HEK293 (cell line): ENCODE data around the gene MYCBPAP.

Experiments used
- CTCF ChIA-PET: fragments of 350-600 bp; formaldehyde crosslinking; extraction: SDS; loops from one replicate; lab custom pipeline; 2021; ENCODE audit warnings: antibody characterized with exemption; lab: Yijun Ruan, JAX
- POLR2A ChIA-PET: fragments of 300-600 bp; formaldehyde crosslinking; extraction: SDS; loops from one replicate; lab custom pipeline; 2020; ENCODE audit warnings: antibody characterized with exemption, inconsistent platforms; lab: Yijun Ruan, JAX
- H3K27ac ChIP-seq: fragments of 200-500 bp; sonication (Bioruptor generic); 2 replicates; pipeline ENCODE4 v1.5.1; 2014; ENCODE audit warnings: low read depth, low read length, control low read depth, inconsistent platforms; ENCODE audit errors: extremely low read depth
- H3K36me3 ChIP-seq, 2 experiments: fragments of 200-500 bp in 1 of 2; sonication (Bioruptor generic) in 1 of 2; 1 replicate in 1 of 2; 2 replicates in 1 of 2; pipeline ENCODE4 v1.5.1; 2014 to 2017; ENCODE audit warnings: inconsistent platforms in 2 of 2, low read length in 2 of 2; ENCODE audit not compliant: control insufficient read depth in 2 of 2, insufficient read depth in 1 of 2
- H3K4me1 ChIP-seq: fragments of 200-500 bp; sonication (Bioruptor generic); 2 replicates; pipeline ENCODE4 v1.5.1; 2014; ENCODE audit warnings: mild to moderate bottlenecking, low read length, inconsistent platforms; ENCODE audit not compliant: control insufficient read depth, insufficient read depth
- H3K4me3 ChIP-seq: 2 replicates; pipeline ENCODE4 v1.5.1; 2011; ENCODE audit warnings: low read depth, mild to moderate bottlenecking, control low read depth, low read length, moderate library complexity
- H3K9me3 ChIP-seq: fragments of 200-500 bp; sonication (Bioruptor generic); 2 replicates; pipeline ENCODE4 v1.5.1; 2014; ENCODE audit warnings: low read depth, low read length, inconsistent platforms; ENCODE audit not compliant: control insufficient read depth, insufficient read depth
- FEZF1 ChIP-seq: fragments of 450-650 bp; formaldehyde crosslinking; IDR thresholded peaks from 2 replicates; pipeline ENCODE4 v1.5.1; 2016; ENCODE audit warnings: missing biosample characterization, missing genetic modification characterization
- GLIS1 ChIP-seq: fragments of 450-650 bp; formaldehyde crosslinking; IDR thresholded peaks from 2 replicates; pipeline ENCODE4 v1.5.1; 2016; ENCODE audit warnings: missing biosample characterization, missing genetic modification characterization
- INSM2 ChIP-seq: fragments of 450-650 bp; formaldehyde crosslinking; IDR thresholded peaks from 2 replicates; pipeline ENCODE4 v1.5.1; 2016; ENCODE audit warnings: missing biosample characterization, missing genetic modification characterization
- KLF10 ChIP-seq: fragments of 450-650 bp; IDR thresholded peaks from 2 replicates; pipeline ENCODE4 v1.5.1; 2018; ENCODE audit warnings: missing biosample characterization, mild to moderate bottlenecking, missing genetic modification characterization
- ZBTB10 ChIP-seq: fragments of 450-650 bp; formaldehyde crosslinking; IDR thresholded peaks from 2 replicates; pipeline ENCODE4 v1.5.1; 2016; ENCODE audit warnings: missing biosample characterization, missing genetic modification characterization
- ZNF121 ChIP-seq: fragments of 450-650 bp; formaldehyde crosslinking; IDR thresholded peaks from 2 replicates; pipeline ENCODE4 v1.5.1; 2016; ENCODE audit warnings: missing biosample characterization, missing genetic modification characterization
- ZNF146 ChIP-seq: fragments of 450-650 bp; formaldehyde crosslinking; IDR thresholded peaks from 2 replicates; pipeline ENCODE4 v1.5.1; 2016; ENCODE audit warnings: missing biosample characterization, missing genetic modification characterization
- ZNF248 ChIP-seq: fragments of 450-650 bp; formaldehyde crosslinking; IDR thresholded peaks from 2 replicates; pipeline ENCODE4 v1.5.1; 2017; ENCODE audit warnings: missing biosample characterization, missing genetic modification characterization
- ZNF266 ChIP-seq: fragments of 450-650 bp; formaldehyde crosslinking; IDR thresholded peaks from 2 replicates; pipeline ENCODE4 v1.5.1; 2016; ENCODE audit warnings: missing biosample characterization, missing genetic modification characterization, low read depth
- ZNF350 ChIP-seq: fragments of 450-650 bp; formaldehyde crosslinking; IDR thresholded peaks from 2 replicates; pipeline ENCODE4 v1.5.0; 2017; ENCODE audit warnings: missing biosample characterization, mild to moderate bottlenecking, missing genetic modification characterization
- ZNF394 ChIP-seq: fragments of 450-650 bp; formaldehyde crosslinking; IDR thresholded peaks from 2 replicates; pipeline ENCODE4 v1.5.1; 2016; ENCODE audit warnings: missing biosample characterization, missing genetic modification characterization, mild to moderate bottlenecking, moderate library complexity, borderline replicate concordance
- ZNF416 ChIP-seq: fragments of 450-650 bp; formaldehyde crosslinking; IDR thresholded peaks from 2 replicates; pipeline ENCODE4 v1.5.1; 2016; ENCODE audit warnings: missing biosample characterization, missing genetic modification characterization
- ZNF48 ChIP-seq: fragments of 450-650 bp; formaldehyde crosslinking; IDR thresholded peaks from 2 replicates; pipeline ENCODE4 v1.5.1; 2016; ENCODE audit warnings: missing biosample characterization, missing genetic modification characterization
- ZNF529 ChIP-seq: fragments of 450-650 bp; formaldehyde crosslinking; IDR thresholded peaks from 2 replicates; pipeline ENCODE4 v1.5.1; 2017; ENCODE audit warnings: missing genetic modification characterization, missing biosample characterization; ENCODE audit not compliant: insufficient replicate concordance
- ZXDB ChIP-seq: fragments of 450-650 bp; formaldehyde crosslinking; IDR thresholded peaks from 2 replicates; pipeline ENCODE4 v1.5.1; 2016; ENCODE audit warnings: missing biosample characterization, missing genetic modification characterization
- TF ChIP-seq, protein P1 (sequence below): fragments of 450-650 bp; formaldehyde crosslinking; conservative IDR thresholded peaks from 2 replicates; pipeline ENCODE4 v1.5.1; 2016; ENCODE audit warnings: low read depth, missing biosample characterization, missing genetic modification characterization
- TF ChIP-seq, protein P2 (sequence below): fragments of 450-650 bp; formaldehyde crosslinking; IDR thresholded peaks from 2 replicates; pipeline ENCODE4 v1.5.1; 2016; ENCODE audit warnings: missing biosample characterization, missing genetic modification characterization, borderline replicate concordance

The MYCBPAP gene

DNA sequence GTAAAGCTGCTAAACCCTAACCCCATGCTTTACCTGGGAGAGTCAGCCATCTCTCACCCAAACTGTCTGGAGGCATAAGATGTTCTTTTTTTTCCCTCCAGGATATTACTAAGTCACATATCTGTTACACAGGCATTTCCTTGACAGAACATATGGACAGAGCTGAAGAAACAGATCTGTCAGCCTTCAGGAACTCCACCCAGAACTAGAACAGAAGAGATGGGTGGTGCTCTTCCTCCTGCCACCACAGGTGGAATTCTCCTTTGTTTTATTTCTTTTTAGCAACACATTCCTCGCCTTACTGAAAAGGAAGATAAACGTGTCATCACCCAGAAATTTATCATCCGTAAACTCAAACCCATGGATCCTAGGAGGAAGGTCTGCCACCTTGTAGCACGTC is 8.8 kb downstream of the MYCBPAP start:
- TF ChIP-seq ZNF529 (no peak), FEZF1 (tag by site-specific recombination) (no peak), ZNF350 (tag by site-specific recombination) (no peak), GLIS1 (tag by site-specific recombination) (no peak), ZNF121 (no peak), ZNF48 (tag by site-specific recombination) (no peak), ZNF248 (tag by site-specific recombination) (no peak), ZNF394 (no peak), ZNF416 (tag by site-specific recombination) (no peak), ZBTB10 (tag by site-specific recombination) (no peak), ZXDB (tag by site-specific recombination) (no peak)
- TF ChIP-seq, protein P1, sequence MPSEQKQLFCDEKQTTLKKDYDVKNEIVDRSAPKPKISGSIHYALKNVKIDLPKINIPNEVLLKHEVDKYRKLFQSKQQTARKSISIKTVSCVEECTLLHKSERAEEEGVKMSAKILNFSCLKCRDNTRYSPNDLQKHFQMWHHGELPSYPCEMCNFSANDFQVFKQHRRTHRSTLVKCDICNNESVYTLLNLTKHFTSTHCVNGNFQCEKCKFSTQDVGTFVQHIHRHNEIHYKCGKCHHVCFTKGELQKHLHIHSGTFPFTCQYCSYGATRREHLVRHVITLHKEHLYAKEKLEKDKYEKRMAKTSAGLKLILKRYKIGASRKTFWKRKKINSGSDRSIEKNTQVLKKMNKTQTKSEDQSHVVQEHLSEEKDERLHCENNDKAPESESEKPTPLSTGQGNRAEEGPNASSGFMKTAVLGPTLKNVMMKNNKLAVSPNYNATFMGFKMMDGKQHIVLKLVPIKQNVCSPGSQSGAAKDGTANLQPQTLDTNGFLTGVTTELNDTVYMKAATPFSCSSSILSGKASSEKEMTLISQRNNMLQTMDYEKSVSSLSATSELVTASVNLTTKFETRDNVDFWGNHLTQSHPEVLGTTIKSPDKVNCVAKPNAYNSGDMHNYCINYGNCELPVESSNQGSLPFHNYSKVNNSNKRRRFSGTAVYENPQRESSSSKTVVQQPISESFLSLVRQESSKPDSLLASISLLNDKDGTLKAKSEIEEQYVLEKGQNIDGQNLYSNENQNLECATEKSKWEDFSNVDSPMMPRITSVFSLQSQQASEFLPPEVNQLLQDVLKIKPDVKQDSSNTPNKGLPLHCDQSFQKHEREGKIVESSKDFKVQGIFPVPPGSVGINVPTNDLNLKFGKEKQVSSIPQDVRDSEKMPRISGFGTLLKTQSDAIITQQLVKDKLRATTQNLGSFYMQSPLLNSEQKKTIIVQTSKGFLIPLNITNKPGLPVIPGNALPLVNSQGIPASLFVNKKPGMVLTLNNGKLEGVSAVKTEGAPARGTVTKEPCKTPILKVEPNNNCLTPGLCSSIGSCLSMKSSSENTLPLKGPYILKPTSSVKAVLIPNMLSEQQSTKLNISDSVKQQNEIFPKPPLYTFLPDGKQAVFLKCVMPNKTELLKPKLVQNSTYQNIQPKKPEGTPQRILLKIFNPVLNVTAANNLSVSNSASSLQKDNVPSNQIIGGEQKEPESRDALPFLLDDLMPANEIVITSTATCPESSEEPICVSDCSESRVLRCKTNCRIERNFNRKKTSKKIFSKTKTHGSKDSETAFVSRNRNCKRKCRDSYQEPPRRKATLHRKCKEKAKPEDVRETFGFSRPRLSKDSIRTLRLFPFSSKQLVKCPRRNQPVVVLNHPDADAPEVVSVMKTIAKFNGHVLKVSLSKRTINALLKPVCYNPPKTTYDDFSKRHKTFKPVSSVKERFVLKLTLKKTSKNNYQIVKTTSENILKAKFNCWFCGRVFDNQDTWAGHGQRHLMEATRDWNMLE: no peak
- TF ChIP-seq, all 188 proteins: peak for 0
- H3K4me1 ChIP-seq: no peaks in the 10 kb centered on the region
- no peak overlapping the region for H3K4me3 ChIP-seq
- CTCF ChIA-PET: interaction anchor here (0.5 to 3.2 kb wide), 6 partner anchors 13 to 169 kb away, joined by 3 to 16 read pairs (median 4); partner anchors contain the start of gene RSAD1
- POLR2A ChIA-PET: interaction anchor here (0.5 kb wide), 1 partner anchor 315 kb away, joined by 4 read pairs; the partner anchor contains the start of gene COL1A1
- no peaks in the 10 kb centered on the region for H3K9me3 ChIP-seq
- H3K27ac ChIP-seq: no peak overlapping the region
- H3K36me3 ChIP-seq: no peaks in the 10 kb centered on the region

GRCh38 chr17:50517504-50518383 is 9.5 kb downstream of the MYCBPAP start:
- Histone ChIP-seq H3K36me3 (no peaks in the 10 kb centered on the region), H3K9me3 (no peaks in the 10 kb centered on the region), H3K4me1 (no peaks in the 10 kb centered on the region), H3K27ac (no peak overlapping the region), H3K4me3 (no peak overlapping the region)
- TF ChIP-seq, protein P2, sequence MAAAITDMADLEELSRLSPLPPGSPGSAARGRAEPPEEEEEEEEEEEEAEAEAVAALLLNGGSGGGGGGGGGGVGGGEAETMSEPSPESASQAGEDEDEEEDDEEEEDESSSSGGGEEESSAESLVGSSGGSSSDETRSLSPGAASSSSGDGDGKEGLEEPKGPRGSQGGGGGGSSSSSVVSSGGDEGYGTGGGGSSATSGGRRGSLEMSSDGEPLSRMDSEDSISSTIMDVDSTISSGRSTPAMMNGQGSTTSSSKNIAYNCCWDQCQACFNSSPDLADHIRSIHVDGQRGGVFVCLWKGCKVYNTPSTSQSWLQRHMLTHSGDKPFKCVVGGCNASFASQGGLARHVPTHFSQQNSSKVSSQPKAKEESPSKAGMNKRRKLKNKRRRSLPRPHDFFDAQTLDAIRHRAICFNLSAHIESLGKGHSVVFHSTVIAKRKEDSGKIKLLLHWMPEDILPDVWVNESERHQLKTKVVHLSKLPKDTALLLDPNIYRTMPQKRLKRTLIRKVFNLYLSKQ (tag by site-specific recombination): no peak
- no peak for TF ChIP-seq ZNF146 (tag by site-specific recombination)
- no peak for TF ChIP-seq ZNF266 (tag by site-specific recombination)
- TF ChIP-seq KLF10 (tag by site-specific recombination): no peak
- no peak for TF ChIP-seq INSM2 (tag by site-specific recombination)
- TF ChIP-seq, all 188 proteins: peak for 0
- POLR2A ChIA-PET: interaction anchor here (0.5 to 1.1 kb wide), 2 partner anchors 10 to 316 kb away, joined by 3 to 4 read pairs; partner anchors contain the start of gene COL1A1
- CTCF ChIA-PET: interaction anchor here (0.5 to 3.2 kb wide), 4 partner anchors 16 to 168 kb away, joined by 3 to 16 read pairs (median 6); partner anchors contain the start of gene RSAD1
